SU-DHL-6 (cell line): ENCODE results near the gene VANGL1.

Source experiments
- CTCF ChIP-seq: fragments of 200-600 bp; sonication (generic); IDR thresholded peaks from one replicate; pipeline ENCODE4 v1.5.1; 2017; ENCODE audit warnings: antibody characterized with exemption, mild to moderate bottlenecking, low read length, moderate library complexity; ENCODE audit not compliant: insufficient read depth, poor library complexity, severe bottlenecking
- EZH2phosphoT487 ChIP-seq: fragments of 200-600 bp; sonication (generic), shearing (Covaris generic); conservative IDR thresholded peaks from 2 replicates; pipeline ENCODE4 v1.6.1; 2018; ENCODE audit warnings: mild to moderate bottlenecking, antibody characterized with exemption, low read length, moderate library complexity, mixed read lengths

- TF ChIP-seq CTCF (no peak), EZH2phosphoT487 (no peak)
Observed at GRCh38 chr1:115744646-115745275, 103.0 kb downstream of the VANGL1 start.
